Activated naive CD8-positive, alpha-beta T cell treated with anti-CD3 and anti-CD28 coated beads, Interleukin-2, amount 50 U/mL, for 24 hours (primary cell): ENCODE results near the gene DEPP1.

Experiments
- ATAC-seq: fragments of 150-1000 bp; cut with Tn5 transposase; one replicate; pipeline ENCODE4 v1.10.0; 2021
- DNase-seq: peaks from one replicate; pipeline ENCODE4 v3.0.0; 2021
- H3K27ac Mint-ChIP-seq: one replicate; pipeline ENCODE4 v1.8.0; 2021; ENCODE audit warnings: mild to moderate bottlenecking, mixed read lengths
- H3K27me3 Mint-ChIP-seq: one replicate; pipeline ENCODE4 v1.8.0; 2021; ENCODE audit warnings: mixed read lengths
- H3K36me3 Mint-ChIP-seq: one replicate; pipeline ENCODE4 v1.8.0; 2021; ENCODE audit warnings: low read depth, mixed read lengths
- H3K4me1 Mint-ChIP-seq: one replicate; pipeline ENCODE4 v1.8.0; 2021; ENCODE audit warnings: mixed read lengths
- H3K4me3 Mint-ChIP-seq: one replicate; pipeline ENCODE4 v1.8.0; 2021; ENCODE audit warnings: mild to moderate bottlenecking, moderate library complexity, mixed read lengths
- H3K9me3 Mint-ChIP-seq: one replicate; pipeline ENCODE4 v1.8.0; 2021; ENCODE audit warnings: mixed read lengths

The DEPP1 gene

GRCh38 chr10:44986670-44987069 lies 8.1 kb upstream of the DEPP1 start:
- Mint-ChIP-seq H3K4me3 (no peak overlapping the region), H3K4me1 (no peaks in the 10 kb centered on the region), H3K36me3 (no peaks in the 10 kb centered on the region), H3K27ac (no peak overlapping the region), H3K27me3 (no peaks in the 10 kb centered on the region), H3K9me3 (no peaks in the 10 kb centered on the region)
- no peak for DNase-seq
- ATAC-seq: no peak

DNA sequence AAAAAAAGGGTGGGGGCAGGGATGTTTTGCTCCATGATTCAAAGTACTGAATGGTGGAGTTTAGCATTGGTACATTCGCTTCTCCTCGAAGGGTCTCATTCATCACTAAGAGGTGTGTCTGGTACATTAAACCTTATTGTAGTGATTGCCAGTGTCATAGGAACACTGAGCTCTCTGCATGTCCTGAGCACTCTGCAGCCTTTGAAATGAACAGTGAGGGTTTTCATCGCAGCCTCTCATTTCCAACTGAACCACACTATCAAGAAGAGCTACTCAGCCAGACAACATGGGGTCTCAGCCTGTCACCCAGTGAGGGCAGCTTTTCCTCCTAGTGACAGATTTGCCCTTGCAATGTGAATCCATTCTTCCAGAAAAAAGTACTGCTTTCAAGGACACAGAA lies 7.6 kb upstream of the DEPP1 start:
- ATAC-seq: no peak
- no peaks in the 10 kb centered on the region for H3K27me3 Mint-ChIP-seq
- H3K36me3 Mint-ChIP-seq: no peaks in the 10 kb centered on the region
- no peak for DNase-seq
- H3K4me3 Mint-ChIP-seq: no peak overlapping the region
- H3K4me1 Mint-ChIP-seq: no peaks in the 10 kb centered on the region
- H3K9me3 Mint-ChIP-seq: no peaks in the 10 kb centered on the region
- H3K27ac Mint-ChIP-seq: no peak overlapping the region

DNA sequence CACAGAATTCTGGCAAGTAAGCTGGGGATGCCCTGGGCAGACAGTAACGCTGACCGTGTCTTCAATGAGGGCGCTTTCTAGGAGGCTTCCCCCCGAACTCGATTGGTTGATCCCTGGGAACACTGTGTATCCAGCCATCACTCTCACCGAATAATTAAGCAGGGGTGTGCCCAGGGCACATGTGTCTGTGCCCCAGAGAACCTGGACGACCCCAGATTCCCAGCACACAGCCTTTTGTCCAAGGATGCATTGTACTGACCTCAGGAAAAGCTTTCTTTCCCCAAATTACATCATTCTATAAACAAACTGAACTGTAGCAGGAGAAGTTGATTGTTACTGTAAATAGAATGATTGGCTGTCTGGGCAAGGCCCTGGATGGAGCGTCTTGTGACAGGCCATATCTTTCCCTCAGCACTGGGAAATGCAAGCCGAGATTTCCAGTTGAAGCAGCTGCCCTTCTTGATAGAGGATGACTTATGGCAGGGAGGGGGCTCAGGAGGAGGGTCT lies 6.6 kb upstream of the DEPP1 start:
- ATAC-seq (no peak), DNase-seq (no peak)
- H3K27me3 Mint-ChIP-seq: no peaks in the 10 kb centered on the region
- no peaks in the 10 kb centered on the region for H3K9me3 Mint-ChIP-seq
- H3K4me1 Mint-ChIP-seq: no peaks in the 10 kb centered on the region
- no peak overlapping the region for H3K4me3 Mint-ChIP-seq
- no peaks in the 10 kb centered on the region for H3K36me3 Mint-ChIP-seq
- no peak overlapping the region for H3K27ac Mint-ChIP-seq

DNA sequence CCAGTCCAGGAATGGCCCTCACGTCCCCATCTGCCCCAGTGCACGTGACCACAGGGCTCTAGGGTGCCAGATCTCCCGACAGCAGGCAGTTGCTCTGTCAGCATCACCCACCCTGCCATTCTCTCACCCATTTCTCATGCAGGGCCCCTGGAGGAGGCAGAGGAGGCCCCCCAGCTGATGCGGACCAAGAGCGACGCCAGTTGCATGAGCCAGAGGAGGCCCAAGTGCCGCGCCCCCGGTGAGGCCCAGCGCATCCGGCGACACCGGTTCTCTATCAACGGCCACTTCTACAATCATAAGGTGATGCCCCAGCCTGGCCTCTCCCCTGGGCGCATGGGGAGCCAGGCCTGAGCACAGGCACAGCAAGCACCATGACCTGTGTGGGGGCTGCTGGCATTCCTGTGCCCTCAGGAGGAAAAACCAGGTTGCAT lies 6.1 kb upstream of the DEPP1 start:
- Mint-ChIP-seq H3K9me3 (no peaks in the 10 kb centered on the region), H3K27me3 (no peaks in the 10 kb centered on the region), H3K4me3 (no peak overlapping the region), H3K4me1 (no peaks in the 10 kb centered on the region), H3K36me3 (no peaks in the 10 kb centered on the region), H3K27ac (no peak overlapping the region)
- ATAC-seq (no peak), DNase-seq (no peak)

GRCh38 chr10:44983895-44984278 lies 5.3 kb upstream of the DEPP1 start:
- no peaks in the 10 kb centered on the region for H3K27me3 Mint-ChIP-seq
- H3K27ac Mint-ChIP-seq: no peak overlapping the region
- no peaks in the 10 kb centered on the region for H3K9me3 Mint-ChIP-seq
- ATAC-seq (no peak), DNase-seq (no peak)
- no peaks in the 10 kb centered on the region for H3K4me1 Mint-ChIP-seq
- H3K36me3 Mint-ChIP-seq: no peaks in the 10 kb centered on the region
- no peak overlapping the region for H3K4me3 Mint-ChIP-seq

GRCh38 chr10:44983066-44983894 lies 4.7 kb upstream of the DEPP1 start:
- Mint-ChIP-seq H3K27ac (no peak overlapping the region), H3K9me3 (no peaks in the 10 kb centered on the region), H3K36me3 (no peaks in the 10 kb centered on the region), H3K4me3 (no peak overlapping the region), H3K27me3 (no peaks in the 10 kb centered on the region), H3K4me1 (no peaks in the 10 kb centered on the region)
- DNase-seq (no peak), ATAC-seq (no peak)

DNA sequence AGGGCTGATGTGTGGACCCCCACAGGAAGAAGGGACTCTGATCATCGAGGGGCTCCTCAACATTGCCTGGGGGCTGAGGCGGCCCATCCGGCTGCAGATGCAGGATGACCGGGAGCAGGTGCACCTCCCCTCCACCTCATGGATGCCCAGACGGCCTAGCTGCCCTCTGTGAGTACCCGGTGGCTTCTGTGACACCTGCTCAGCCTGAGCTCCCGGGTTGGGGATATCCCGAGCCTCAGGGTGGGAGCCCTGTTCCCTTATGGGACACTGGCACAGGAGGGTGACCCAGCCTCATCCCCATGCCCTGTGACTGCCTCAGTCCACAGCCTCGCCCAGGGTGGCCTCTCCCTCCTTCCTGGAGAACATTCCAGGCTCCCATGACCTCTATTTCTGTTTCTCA lies 3.9 kb upstream of the DEPP1 start:
- Mint-ChIP-seq H3K36me3 (no peaks in the 10 kb centered on the region), H3K27me3 (no peaks in the 10 kb centered on the region), H3K27ac (no peak overlapping the region), H3K4me3 (no peak overlapping the region), H3K9me3 (no peaks in the 10 kb centered on the region), H3K4me1 (no peaks in the 10 kb centered on the region)
- ATAC-seq: no peak
- DNase-seq: no peak

GRCh38 chr10:44982114-44982460 lies 3.5 kb upstream of the DEPP1 start:
- H3K27ac Mint-ChIP-seq: no peak overlapping the region
- H3K27me3 Mint-ChIP-seq: no peaks in the 10 kb centered on the region
- DNase-seq (no peak), ATAC-seq (no peak)
- no peaks in the 10 kb centered on the region for H3K4me1 Mint-ChIP-seq
- no peaks in the 10 kb centered on the region for H3K36me3 Mint-ChIP-seq
- no peaks in the 10 kb centered on the region for H3K9me3 Mint-ChIP-seq
- no peak overlapping the region for H3K4me3 Mint-ChIP-seq

DNA sequence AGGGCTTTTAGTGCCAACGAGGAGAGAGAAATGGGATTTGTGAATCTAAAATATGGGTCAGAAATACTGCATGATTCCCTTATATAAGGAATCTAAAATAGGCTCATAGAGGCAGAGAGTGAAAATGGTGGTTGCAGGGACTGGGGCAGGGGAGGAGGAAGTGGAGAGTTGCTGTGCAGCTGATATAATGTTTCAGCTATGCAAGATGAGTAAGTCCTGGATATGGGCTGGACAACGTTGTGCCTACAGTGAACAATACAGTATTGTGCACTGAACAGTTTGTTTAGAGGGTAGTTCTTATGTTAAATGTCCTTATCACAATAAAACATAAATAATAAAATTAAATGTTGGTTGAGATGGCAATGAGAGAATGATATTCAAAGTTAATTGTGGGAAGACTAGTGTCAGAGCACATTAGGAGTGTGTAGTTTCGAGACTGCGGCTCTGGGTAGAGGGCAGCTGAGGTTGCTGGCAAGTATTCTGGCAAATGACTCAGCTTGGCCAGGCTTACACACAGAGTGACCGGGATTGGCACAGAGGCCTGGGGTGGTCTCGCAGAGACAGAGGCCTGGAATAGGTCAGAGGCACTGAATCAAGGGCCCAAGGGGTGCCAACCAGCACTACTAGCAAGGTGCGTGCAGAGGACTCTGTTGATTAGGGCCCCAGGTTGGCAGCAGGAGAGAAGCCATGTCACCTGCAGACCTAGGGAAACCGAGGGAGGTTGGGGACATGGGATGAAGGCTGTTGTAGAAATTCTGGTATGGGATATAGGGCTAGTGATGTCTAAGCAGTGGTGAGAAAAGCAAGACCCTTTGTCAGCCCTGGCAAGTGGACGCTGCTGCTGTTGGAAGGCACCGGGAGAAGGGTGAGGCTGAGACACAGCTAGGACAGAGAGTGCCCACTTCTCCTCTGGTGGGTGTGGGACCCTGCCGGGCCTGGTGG lies 2.8 kb upstream of the DEPP1 start:
- Mint-ChIP-seq H3K4me1 (no peaks in the 10 kb centered on the region), H3K27ac (no peak overlapping the region), H3K27me3 (no peaks in the 10 kb centered on the region), H3K36me3 (no peaks in the 10 kb centered on the region), H3K9me3 (no peaks in the 10 kb centered on the region), H3K4me3 (no peak overlapping the region)
- DNase-seq (no peak), ATAC-seq (no peak)

DNA sequence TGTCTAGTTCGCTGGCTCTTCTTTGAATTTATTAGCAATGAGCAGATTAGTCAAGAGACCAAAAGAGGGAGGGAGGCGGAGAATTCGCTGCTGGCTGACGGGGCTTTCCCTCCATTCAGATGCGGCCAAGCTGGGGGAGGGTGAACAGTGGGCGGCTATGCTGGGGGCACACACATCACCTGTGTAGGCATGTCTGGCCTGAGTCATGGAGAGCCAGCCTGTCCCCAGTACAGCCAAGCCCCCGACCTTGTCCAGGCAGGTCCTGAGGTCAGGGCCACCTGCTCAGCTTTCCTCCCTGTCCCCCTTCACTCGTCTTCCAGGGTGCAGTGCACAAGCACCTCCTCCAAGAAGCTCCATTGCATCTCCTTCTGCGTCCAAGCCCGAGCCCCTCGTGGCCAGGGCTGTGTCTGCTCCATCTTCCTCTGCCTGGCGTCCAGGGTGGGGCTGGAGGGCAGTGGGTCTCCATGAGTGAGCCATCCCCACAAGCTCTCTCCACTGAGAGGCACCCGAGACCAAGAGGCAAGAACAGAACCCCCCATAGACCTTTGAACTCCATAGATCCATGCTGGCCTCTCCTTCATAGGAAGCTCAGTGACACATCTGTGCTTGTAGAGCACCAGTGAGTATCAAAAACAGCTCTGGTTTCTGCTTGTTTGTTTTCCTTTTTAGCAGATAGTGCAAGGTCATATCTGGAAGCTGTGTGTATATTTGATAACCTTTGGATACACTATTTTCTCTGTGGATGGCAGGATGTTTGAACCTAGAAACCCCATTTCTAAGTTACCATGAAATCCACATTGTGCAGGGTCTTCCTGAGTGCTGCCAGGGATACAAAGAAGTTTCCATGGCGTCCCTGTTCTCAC lies 1.9 kb upstream of the DEPP1 start:
- no peaks in the 10 kb centered on the region for H3K27me3 Mint-ChIP-seq
- ATAC-seq (no peak), DNase-seq (no peak)
- H3K36me3 Mint-ChIP-seq: no peaks in the 10 kb centered on the region
- H3K9me3 Mint-ChIP-seq: no peaks in the 10 kb centered on the region
- peaks cover 6% of the 10 kb centered on the region for H3K4me1 Mint-ChIP-seq
- H3K4me3 Mint-ChIP-seq: no peak overlapping the region
- no peak overlapping the region for H3K27ac Mint-ChIP-seq

DNA sequence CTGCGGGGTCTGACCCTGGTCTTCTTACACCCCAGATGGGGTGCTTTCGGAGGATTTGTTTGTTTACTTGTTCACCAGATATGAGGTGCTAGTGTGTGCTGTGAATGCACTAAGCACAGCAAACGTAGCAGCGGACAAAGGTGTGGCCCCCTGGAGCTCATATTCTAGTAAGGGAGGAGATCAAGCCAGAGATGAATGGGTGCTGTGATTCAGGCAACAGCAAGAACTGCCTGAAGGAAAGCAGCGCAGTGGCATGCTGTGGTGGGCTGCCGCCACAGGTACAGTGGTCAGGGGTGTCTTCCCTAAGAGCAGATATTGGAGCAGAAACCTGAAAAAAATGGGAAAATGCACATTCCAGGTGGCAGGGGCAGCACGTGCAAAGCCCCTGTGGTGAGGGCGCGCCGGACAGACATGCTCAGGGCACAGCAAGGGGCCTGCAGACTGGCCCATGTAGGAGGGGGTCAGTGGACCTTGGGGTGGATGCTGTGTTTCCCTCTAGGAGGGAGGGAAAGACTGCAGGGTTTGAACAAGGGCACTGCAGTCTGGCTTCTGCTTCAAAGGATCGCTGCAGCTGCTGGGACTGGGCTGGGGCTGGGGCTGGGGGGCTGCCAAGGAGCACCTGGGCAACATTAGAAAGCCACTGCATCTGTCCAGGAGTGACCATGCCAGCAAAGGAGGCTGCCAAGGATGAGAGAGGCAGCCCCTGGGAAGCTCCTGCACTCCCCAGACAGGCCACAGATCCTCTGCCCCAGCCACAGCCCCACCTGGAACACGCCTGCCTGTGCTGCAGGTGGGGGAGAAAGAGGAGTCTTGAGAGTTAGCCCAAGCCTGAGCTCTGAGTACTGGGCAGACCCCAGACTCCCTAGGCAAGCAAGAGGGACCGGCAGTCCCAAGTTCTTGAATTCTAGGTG lies 927 bp upstream of the DEPP1 start:
- no peaks in the 10 kb centered on the region for H3K27me3 Mint-ChIP-seq
- no peak overlapping the region for H3K27ac Mint-ChIP-seq
- no peak overlapping the region for H3K4me3 Mint-ChIP-seq
- H3K4me1 Mint-ChIP-seq: peaks cover 9% of the 10 kb centered on the region
- no peak for DNase-seq
- H3K9me3 Mint-ChIP-seq: no peaks in the 10 kb centered on the region
- ATAC-seq: no peak
- H3K36me3 Mint-ChIP-seq: no peaks in the 10 kb centered on the region

- H3K27me3 Mint-ChIP-seq: no peaks in the 10 kb centered on the region
- no peak for DNase-seq
- H3K4me1 Mint-ChIP-seq: peaks cover 22% of the 10 kb centered on the region
- no peak overlapping the region for H3K4me3 Mint-ChIP-seq
- ATAC-seq: no peak
- H3K36me3 Mint-ChIP-seq: no peaks in the 10 kb centered on the region
- H3K27ac Mint-ChIP-seq: no peak overlapping the region
- no peaks in the 10 kb centered on the region for H3K9me3 Mint-ChIP-seq
These were observed 418 bp downstream of the DEPP1 start for GRCh38 chr10:44978213-44978569.

- no peak overlapping the region for H3K4me3 Mint-ChIP-seq
- no peak for ATAC-seq
- H3K27ac Mint-ChIP-seq: no peak overlapping the region
- no peak for DNase-seq
- no peaks in the 10 kb centered on the region for H3K36me3 Mint-ChIP-seq
- no peaks in the 10 kb centered on the region for H3K9me3 Mint-ChIP-seq
- no peaks in the 10 kb centered on the region for H3K27me3 Mint-ChIP-seq
- peaks cover 26% of the 10 kb centered on the region for H3K4me1 Mint-ChIP-seq
These were observed 1.1 kb downstream of the DEPP1 start for GRCh38 chr10:44977287-44978212.
